GM18951 (cell line): ENCODE results near the gene HBG1.
"Not testable (repeated sequence)": the region's sequence is repeated elsewhere in the genome, so short reads cannot be mapped to it uniquely, and the experiment has no call there.

Experiments used
- POLR2A ChIP-seq: IDR thresholded peaks from 4 replicates; pipeline ENCODE4 v1.6.1; 2011; ENCODE audit warnings: mild to moderate bottlenecking; ENCODE audit not compliant: insufficient read length, insufficient read depth; ENCODE audit errors: extremely low read depth
- in situ Hi-C: fragments of 300-500 bp; cut with MboI; formaldehyde crosslinking; loops from one replicate; pipeline ENCODE4 v1.12.0; 2022; ENCODE audit warnings: low sequenced_read_pairs, mixed read lengths, inconsistent platforms; ENCODE audit not compliant: unreplicated experiment

Gene HBG1

GRCh38 chr11:5266609-5267008 is 17.0 kb upstream of the HBG1 start:
- in situ Hi-C loops = no loop called here
- TF ChIP-seq POLR2A = no peak

DNA sequence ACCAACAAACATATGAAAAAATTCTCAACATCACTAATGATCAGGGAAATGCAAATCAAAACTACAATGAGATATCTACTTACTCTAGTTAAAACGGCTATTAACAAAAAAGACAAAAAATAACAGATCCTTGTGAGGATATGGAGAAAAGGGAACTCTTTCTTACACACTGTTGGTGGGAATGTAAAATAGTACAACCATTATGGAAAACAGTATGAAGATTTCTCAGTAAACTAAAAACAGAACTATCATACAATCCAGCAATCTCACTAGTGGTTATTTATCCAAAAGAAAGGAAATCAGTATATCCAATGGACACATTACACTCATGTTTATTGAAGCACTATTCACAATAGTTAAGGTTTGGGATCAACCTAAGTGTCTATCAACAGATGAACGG is 16.2 kb upstream of the HBG1 start:
- in situ Hi-C loops = no loop called here
- TF ChIP-seq POLR2A = no peak

GRCh38 chr11:5258543-5259262 is 9.0 kb upstream of the HBG1 start:
- in situ Hi-C loops = no loop called here
- no peak for TF ChIP-seq POLR2A

DNA sequence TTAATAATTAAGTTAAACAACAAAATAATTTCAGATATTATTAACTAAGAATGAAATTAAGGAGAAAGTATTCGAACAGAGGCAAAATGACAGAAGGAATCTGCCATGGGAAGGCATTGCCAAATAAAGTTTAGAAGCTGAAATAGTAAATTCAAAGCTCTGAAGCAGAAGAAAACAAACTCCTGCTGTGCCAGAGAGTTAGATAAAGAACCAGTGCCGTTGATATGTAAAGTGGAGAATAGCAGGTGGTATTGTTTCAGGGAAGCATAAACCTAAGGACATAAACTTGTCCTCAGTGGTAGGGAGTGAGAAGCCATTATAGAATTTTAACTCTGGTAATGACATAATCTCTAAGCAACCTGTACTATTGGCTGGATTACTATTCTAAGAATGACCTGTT is 7.6 kb upstream of the HBG1 start:
- in situ Hi-C loops = no loop called here

DNA sequence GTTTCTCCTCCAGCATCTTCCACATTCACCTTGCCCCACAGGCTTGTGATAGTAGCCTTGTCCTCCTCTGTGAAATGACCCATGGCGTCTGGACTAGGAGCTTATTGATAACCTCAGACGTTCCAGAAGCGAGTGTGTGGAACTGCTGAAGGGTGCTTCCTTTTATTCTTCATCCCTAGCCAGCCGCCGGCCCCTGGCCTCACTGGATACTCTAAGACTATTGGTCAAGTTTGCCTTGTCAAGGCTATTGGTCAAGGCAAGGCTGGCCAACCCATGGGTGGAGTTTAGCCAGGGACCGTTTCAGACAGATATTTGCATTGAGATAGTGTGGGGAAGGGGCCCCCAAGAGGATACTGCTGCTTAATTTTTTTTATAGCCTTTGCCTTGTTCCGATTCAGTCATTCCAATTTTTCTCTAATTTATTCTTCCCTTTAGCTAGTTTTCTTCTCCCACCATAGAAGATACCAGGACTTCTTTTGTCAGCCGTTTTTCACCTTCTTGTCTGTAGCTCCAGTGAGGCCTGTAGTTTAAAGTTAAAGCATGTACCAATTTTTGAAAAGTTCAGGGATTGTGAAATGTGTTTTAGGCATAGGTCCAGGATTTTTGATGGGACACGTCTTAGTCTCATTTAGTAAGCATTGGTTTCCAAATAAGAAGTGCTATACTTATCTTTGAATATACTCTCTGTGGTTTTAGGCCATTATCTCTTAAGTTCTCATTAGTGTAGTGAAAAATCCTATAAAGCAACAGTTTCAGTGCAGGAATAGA is 5.2 kb upstream of the HBG1 start, which contains the start of gene HBG2:
TSS of gene HBG2 (minus strand) at position 136 of the 768 bp plus-strand sequence. CDS start at position 83, 53 bp downstream.
- in situ Hi-C loops = not testable (repeated sequence)

More for the DNA sequence above, 7.6 kb upstream of the HBG1 start:
- TF ChIP-seq POLR2A = no peak

DNA sequence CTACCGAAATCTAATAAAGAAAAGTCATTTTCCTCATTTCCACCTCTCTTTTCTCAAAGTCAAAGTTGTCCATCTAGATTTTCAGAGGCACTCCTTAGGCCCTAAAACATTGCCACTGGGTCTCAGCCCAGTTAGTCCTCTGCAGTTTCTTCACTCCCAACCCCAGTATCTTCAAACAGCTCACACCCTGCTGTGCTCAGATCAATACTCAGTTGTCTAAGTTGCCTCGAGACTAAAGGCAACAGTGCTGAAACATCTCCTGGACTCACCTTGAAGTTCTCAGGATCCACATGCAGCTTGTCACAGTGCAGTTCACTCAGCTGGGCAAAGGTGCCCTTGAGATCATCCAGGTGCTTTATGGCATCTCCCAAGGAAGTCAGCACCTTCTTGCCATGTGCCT is 4.4 kb upstream of the HBG1 start:
- in situ Hi-C loops = not testable (repeated sequence)

- in situ Hi-C loops = not testable (repeated sequence)
These were observed 3.8 kb upstream of the HBG1 start for GRCh38 chr11:5253440-5253839.

GRCh38 chr11:5252919-5253265 is 3.2 kb upstream of the HBG1 start:
- in situ Hi-C loops = no loop called here

GRCh38 chr11:5252192-5252918 is 2.7 kb upstream of the HBG1 start:
- TF ChIP-seq POLR2A = no peak
- in situ Hi-C loops = no loop called here

More at GRCh38 chr11:5252919-5253265, 3.2 kb upstream of the HBG1 start:
- no peak for TF ChIP-seq POLR2A

DNA sequence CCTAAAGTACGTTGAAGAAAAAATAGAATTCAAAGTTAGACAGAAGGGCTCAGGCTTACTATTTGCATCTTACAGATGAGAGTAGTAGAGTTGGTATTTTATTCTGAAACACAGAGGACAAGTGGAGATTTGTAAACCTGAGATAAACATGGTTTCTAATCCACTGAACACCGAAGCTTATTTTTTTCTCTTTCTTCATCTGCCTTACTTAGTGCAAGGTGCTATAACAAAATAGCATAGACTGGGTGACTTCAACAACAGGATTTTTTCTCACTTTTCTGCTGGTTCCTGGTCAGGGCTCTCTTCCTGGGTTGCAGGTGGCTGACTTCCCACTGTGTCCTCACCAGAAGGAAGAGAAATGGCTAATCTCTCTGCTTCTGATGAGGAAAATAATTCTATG is 2.1 kb upstream of the HBG1 start:
- in situ Hi-C loops = no loop called here

DNA sequence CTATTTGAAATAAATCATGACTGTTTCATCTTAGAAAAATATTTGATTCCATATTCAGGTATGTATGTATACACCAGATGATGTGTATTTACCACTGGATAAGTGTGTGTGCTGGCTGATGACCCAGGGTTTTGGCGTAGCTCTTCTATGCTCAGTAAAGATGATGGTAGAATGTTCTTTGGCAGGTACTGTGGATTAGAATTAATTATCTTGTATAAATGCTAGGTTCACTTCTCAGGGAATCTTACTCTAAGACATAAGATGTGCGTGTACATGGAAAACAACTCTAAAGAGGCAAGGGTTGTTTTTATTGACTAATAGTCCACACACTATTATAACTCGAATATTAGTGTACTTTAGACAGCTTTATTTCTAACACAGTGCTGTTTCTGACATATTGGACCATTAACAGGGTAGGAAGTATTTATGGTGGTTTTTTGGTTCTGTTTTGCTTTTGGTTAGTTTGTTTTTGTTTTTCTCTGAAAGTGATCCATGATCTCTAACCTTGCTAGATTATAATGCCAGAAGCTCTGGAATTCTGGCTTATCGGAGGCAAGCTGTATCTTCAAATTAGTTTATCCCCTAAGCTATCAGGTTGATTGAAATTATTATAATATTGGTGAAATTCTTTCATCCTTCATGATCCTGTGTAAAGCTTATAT is 1.0 kb upstream of the HBG1 start:
- TF ChIP-seq POLR2A = no peak
- in situ Hi-C loops = no loop called here

More for the DNA sequence above, 2.1 kb upstream of the HBG1 start:
- TF ChIP-seq POLR2A = no peak

- in situ Hi-C loops = not testable (repeated sequence)
These were observed 1.2 kb downstream of the HBG1 start for GRCh38 chr11:5248498-5248897.

DNA sequence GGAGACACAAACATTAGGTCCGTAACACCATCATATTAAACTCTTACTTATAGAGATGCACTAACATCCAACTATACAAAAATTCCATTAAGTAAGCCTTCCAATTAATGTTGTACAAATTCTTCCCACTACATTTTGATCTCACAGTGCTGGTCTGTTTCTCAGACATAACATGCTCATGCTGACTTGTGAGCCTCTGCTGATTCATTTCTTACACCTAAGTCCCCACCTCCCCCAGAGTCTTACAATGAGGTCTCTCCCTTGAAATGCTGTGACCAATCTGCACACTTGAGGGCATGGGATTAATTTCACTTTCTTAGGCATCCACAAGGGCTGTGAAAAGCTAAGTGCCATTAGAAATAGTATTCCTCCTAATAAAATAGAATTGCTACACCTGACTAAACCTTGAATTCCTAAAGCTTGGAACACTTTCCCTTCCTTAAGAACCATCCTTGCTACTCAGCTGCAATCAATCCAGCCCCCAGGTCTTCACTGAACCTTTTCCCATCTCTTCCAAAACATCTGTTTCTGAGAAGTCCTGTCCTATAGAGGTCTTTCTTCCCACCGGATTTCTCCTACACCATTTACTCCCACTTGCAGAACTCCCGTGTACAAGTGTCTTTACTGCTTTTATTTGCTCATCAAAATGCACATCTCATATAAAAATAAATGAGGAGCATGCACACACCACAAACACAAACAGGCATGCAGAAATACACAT is 2.0 kb downstream of the HBG1 start:
- TF ChIP-seq POLR2A = no peak
- in situ Hi-C loops = no loop called here
